Lower leg skin (tissue), 4 donors: ENCODE measurements around the gene PLCG1. TPM values are rescaled to one million over a fixed set of nuclear protein-coding genes. Genes with fewer than 3 reads are reported as not detected.
A peak's percentile ranks its signal among the peaks of the same experiment; 100 is the strongest.

Source experiments
- DNase-seq, 2 donors: peaks; one replicate each; pipeline ENCODE4 v3.0.0-alpha.2; 2019; ENCODE audit warnings: low spot score in 2 of 2
- H3K4me3 ChIP-seq: fragments of 200-600 bp; sonication (generic); 2 replicates; pipeline ENCODE4 v1.5.1; 2017; ENCODE audit warnings: mild to moderate bottlenecking, low read depth; ENCODE audit not compliant: poor library complexity, severe bottlenecking
- CTCF ChIP-seq, 3 donors: fragments of 450-650 bp; IDR thresholded peaks; one replicate each; pipeline ENCODE4 v1.5.1; 2016; ENCODE audit warnings: antibody characterized with exemption in 3 of 3, mild to moderate bottlenecking in 3 of 3, moderate library complexity in 2 of 3
- POLR2A ChIP-seq, 2 donors: fragments of 450-650 bp; IDR thresholded peaks; one replicate each; pipeline ENCODE4 v1.6.1; 2016 to 2017; ENCODE audit warnings: antibody characterized with exemption in 2 of 2, mild to moderate bottlenecking in 1 of 2, moderate library complexity in 1 of 2
- WGBS, 2 donors: methylation state at CpG; one replicate each; pipeline ENCODE4 v1.1.5; 2018; 5-methylcytosine and 5-hydroxymethylcytosine counted together
- intact Hi-C: fragments of 100-400 bp; cut with DNase I; formaldehyde crosslinking; loops from one replicate; pipeline ENCODE4 v1.15.0; 2023; ENCODE audit warnings: low total_unique reads
- total RNA-seq, 4 donors: library from RNA; depleted of rRNA; stranded (reverse); fragments of >200 nt; gene quantifications; one replicate each; pipeline ENCODE4 v1.1.0, GENCODE V29; 2016

The PLCG1 gene
- 100 to 1,000 TPM in 1 of 4 donors, 10 to 100 TPM in 3; 59.0 to 138 (median 72.5) TPM for total RNA-seq

GRCh38 chr20:41136680-41137613, at the start of gene PLCG1:
Gene PLCG1 (plus strand): TSS chr20:41137543. CDS start chr20:41137642, 99 bp downstream.
- intact Hi-C loops, result no loop called here
- TF ChIP-seq CTCF (IDR thresholded peaks at IDR 0.05), result peak in 1 of 3 donors; percentile 22
- TF ChIP-seq POLR2A (IDR thresholded peaks at IDR 0.05), result peak in 1 of 2 donors; percentile 38
- H3K4me3 ChIP-seq, result peak within 1 kb of the TSS; percentile 80
- DNase-seq, result peak; percentile 86 to 97
- WGBS, 2 donors, result 1% methylated on average over 14 to 52 of the region's 121 CpGs

- no peak for DNase-seq
- intact Hi-C loops, result no loop called here
- TF ChIP-seq CTCF (IDR thresholded peaks at IDR 0.05), result no peak
- no peak for TF ChIP-seq POLR2A (IDR thresholded peaks at IDR 0.05)
- 89 to 90% methylated on average over 3 of the region's 3 CpGs for WGBS, 2 donors
- no peak overlapping the region for H3K4me3 ChIP-seq
Measured at GRCh38 chr20:41087777-41088176, 49.6 kb upstream of the PLCG1 start.

GRCh38 chr20:41089555-41089954, 47.8 kb upstream of the PLCG1 start:
- TF ChIP-seq CTCF (IDR thresholded peaks at IDR 0.05), result no peak
- no peak for TF ChIP-seq POLR2A (IDR thresholded peaks at IDR 0.05)
- DNase-seq, result no peak
- 90 to 91% methylated on average over 3 of the region's 3 CpGs for WGBS, 2 donors
- intact Hi-C loops, result no loop called here
- H3K4me3 ChIP-seq, result no peak overlapping the region

- no peak for DNase-seq
- intact Hi-C loops, result loop anchor here (5.0 kb wide), 1 partner anchor 100 kb away; no protein-coding TSS in a partner anchor
- TF ChIP-seq CTCF (IDR thresholded peaks at IDR 0.05) (no peak), POLR2A (IDR thresholded peaks at IDR 0.05) (no peak)
- 91 to 93% methylated on average over 4 of the region's 4 CpGs for WGBS, 2 donors
- H3K4me3 ChIP-seq, result no peak overlapping the region
Measured at GRCh38 chr20:41091927-41092326, 45.4 kb upstream of the PLCG1 start.

- WGBS, 2 donors, result 95 to 98% methylated on average over 2 of the region's 2 CpGs
- DNase-seq, result no peak
- H3K4me3 ChIP-seq, result no peak overlapping the region
- intact Hi-C loops, result loop anchor here (5.0 kb wide), 1 partner anchor 102 kb away; no protein-coding TSS in a partner anchor
- no peak for TF ChIP-seq CTCF (IDR thresholded peaks at IDR 0.05)
- TF ChIP-seq POLR2A (IDR thresholded peaks at IDR 0.05), result no peak
Measured at GRCh38 chr20:41094353-41095055, 42.8 kb upstream of the PLCG1 start.
